CD4-positive, alpha-beta T cell treated with Interleukin-15 for 1 hour (primary cell): ENCODE results near the gene SETD2.

Experiments used
- DNase-seq: peaks from one replicate; pipeline ENCODE4 v3.0.0-alpha.2; 2020

Gene SETD2

DNA sequence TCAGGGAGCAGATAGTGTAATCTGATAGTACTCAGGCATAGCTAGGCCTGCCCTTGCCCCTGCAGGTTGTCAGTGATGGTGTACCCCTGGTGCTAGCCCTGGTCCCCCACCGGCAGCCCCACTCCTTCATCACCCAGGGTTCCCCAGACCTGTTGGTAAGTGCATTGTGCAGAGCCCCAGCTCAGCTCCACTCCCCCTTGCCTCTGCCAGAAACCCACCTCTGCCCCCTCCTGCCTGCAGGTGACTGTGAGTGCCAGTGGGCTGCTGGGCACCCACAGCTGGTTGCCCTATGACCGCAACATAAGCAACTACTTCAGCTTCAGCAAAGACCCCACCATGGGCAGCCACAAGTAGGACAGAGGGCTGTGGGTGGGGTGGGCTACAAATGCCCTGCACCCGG is 156.9 kb downstream of the SETD2 start:
- no peak for DNase-seq

DNA sequence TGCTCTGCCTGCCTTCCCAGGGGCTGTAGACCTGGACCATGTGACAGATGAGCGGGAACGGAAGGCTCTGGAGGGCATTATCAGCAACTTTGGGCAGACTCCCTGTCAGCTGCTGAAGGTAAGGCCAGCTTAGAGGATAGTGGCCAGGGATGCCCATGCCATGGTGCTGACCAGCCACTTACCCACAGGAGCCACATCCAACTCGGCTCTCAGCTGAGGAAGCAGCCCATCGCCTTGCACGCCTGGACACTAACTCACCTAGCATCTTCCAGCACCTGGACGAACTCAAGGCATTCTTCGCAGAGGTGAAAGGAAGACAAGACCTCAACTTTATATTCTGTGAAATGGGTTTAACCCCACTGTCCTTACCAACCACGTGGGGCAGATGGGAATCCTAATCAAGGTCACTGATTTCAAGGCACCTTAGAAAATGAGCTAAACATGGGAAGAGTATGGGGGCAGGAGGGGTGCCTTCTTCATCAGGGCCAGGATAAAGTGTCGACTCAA is 157.7 kb downstream of the SETD2 start:
- no peak for DNase-seq

DNA sequence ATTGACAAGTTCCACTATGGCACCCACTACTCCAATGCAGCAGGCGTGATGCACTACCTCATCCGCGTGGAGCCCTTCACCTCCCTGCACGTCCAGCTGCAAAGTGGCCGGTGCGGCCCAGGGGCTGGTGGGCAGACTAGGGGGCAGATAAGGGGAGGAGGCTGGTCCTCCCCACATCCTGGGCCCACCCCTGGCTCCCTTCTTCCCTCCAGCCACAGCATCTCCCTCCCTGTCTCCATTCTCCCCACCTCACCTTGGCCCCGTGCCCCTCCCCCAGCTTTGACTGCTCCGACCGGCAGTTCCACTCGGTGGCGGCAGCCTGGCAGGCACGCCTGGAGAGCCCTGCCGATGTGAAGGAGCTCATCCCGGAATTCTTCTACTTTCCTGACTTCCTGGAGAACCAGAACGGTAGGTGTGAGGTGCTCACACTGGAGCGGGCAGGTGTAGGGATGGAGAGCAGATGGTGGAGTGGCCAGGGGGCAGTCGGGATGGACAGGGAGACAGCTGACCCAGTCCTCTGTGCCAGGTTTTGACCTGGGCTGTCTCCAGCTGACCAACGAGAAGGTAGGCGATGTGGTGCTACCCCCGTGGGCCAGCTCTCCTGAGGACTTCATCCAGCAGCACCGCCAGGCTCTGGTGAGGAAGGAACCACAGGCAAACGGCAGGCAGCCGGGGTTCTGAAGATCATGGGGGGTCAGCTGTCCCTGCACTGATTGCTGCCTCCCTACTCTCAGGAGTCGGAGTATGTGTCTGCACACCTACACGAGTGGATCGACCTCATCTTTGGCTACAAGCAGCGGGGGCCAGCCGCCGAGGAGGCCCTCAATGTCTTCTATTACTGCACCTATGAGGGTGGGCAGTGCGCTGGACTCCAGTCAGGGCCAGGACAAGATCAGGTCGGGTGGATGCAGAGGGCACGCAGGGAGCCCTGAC is 158.4 kb downstream of the SETD2 start:
- DNase-seq: no peak

DNA sequence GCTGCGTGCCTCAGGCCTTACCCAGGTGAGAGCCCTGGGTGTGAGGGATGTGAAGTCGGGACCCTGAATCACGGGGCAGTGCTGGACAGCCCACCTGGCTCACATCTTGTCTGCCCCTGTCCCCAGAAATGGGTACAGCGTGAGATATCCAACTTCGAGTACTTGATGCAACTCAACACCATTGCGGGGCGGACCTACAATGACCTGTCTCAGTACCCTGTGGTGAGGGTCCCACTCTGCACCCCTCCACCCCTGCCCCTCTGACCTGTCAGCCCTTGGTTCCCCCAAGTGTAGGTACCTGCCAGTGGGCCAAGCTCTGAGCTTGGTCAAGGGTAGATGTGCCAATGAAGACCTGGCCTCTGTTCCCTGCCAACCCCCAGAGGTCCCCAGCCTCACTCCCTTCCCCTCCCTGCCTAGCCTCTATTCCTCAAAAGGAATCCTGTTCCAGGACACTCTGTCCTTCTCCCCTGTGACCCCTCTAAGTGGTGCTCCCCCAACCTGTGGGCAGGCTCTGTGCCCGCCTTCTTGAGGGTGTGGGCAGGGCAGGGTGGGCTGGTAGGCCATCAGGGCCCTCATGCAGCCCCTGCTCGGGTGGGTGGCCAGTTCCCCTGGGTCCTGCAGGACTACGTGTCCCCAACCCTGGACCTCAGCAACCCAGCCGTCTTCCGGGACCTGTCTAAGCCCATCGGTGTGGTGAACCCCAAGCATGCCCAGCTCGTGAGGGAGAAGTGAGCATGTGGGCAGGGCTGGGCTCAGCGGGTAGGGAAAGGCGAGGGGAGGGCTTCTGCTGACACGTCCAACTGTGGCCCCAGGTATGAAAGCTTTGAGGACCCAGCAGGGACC is 159.3 kb downstream of the SETD2 start:
- DNase-seq: no peak

DNA sequence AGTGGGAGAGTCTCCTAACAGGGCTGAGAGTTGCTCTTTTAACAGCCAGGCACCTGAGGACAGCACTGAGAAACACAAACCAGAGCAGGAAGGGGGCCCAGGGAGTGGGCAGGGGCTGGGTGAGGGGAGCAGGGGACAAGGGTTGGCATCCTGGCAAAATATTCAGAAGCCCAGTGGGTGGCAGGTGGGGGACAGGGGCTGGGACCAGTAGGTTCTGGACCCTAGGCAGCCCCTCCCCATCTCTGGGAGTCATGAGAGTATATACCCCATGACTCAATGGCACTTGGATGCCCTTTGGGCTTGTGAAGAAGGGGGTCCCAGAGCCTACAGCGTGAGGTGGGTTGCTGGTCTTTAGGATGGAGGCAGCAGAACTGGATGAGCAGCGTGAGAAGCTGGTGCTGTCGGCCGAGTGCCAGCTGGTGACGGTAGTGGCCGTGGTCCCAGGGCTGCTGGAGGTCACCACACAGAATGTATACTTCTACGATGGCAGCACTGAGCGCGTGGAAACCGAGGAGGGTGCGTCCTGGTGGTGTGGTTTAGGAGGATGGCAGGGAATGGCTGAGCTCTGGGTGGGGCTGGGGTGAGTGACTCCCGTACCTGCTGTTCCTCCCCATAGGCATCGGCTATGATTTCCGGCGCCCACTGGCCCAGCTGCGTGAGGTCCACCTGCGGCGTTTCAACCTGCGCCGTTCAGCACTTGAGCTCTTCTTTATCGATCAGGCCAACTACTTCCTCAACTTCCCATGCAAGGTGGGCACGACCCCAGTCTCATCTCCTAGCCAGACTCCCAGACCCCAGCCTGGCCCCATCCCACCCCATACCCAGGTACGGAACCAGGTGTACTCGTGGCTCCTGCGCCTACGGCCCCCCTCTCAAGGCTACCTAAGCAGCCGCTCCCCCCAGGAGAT is 160.2 kb downstream of the SETD2 start:
- no peak for DNase-seq

DNA sequence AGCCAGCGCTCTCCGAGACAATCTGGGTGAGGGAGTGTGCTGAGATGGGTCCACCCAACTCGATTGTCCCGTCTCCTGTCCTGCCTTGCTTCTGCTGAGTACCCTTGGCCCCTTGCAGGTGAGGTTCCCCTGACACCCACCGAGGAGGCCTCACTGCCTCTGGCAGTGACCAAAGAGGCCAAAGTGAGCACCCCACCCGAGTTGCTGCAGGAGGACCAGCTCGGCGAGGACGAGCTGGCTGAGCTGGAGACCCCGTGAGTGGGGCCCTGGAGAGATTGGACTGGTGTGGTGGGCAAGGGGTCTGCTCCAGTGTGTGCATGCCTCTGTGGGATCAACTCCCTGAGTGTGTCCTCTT is 160.9 kb downstream of the SETD2 start:
- no peak for DNase-seq

DNA sequence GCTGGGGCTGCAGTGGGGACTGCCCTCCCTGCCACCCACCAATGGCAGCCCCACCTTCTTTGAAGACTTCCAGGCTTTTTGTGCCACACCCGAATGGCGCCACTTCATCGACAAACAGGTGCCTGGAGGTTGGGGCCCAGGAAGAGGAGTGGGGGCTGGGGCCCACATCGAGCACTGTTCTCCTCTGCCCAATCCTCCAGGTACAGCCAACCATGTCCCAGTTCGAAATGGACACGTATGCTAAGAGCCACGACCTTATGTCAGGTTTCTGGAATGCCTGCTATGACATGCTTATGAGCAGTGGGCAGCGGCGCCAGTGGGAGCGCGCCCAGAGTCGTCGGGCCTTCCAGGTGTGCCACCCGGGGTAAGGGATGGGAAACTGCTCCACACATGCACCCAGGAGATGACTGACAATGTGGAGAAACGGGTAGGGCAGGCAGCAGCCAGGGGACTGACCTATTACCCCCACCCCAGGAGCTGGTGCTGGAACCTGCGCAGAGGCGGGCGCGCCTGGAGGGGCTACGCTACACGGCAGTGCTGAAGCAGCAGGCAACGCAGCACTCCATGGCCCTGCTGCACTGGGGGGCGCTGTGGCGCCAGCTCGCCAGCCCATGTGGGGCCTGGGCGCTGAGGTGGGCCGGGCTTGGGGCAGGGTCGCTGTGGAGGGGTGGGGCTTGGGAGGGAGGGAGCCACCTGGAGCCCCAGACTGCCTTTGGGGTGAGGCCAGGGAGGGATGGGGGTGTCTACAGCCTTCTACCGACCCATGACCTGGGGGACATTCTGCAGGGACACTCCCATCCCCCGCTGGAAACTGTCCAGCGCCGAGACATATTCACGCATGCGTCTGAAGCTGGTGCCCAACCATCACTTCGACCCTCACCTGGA is 161.5 kb downstream of the SETD2 start:
- no peak for DNase-seq

DNA sequence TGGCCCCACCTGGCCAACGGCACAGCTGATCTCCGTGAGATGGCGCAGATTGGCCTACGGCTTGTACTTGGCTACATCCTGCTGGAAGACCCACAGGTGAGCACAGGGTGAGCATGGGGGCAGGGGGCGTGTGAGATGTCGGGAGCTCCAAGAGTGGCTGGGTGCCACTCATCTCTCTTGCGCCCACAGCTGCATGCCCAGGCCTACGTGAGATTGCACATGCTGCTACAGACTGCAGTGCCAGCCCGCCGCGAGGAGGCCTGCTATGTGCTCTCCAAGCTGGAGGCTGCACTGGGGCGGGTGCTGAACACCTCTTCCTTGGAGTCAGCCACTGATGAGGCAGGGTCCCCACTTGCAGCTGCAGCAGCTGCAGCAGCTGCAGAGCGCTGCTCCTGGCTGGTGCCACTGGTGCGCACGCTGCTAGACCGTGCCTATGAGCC is 162.2 kb downstream of the SETD2 start:
- DNase-seq: no peak

DNA sequence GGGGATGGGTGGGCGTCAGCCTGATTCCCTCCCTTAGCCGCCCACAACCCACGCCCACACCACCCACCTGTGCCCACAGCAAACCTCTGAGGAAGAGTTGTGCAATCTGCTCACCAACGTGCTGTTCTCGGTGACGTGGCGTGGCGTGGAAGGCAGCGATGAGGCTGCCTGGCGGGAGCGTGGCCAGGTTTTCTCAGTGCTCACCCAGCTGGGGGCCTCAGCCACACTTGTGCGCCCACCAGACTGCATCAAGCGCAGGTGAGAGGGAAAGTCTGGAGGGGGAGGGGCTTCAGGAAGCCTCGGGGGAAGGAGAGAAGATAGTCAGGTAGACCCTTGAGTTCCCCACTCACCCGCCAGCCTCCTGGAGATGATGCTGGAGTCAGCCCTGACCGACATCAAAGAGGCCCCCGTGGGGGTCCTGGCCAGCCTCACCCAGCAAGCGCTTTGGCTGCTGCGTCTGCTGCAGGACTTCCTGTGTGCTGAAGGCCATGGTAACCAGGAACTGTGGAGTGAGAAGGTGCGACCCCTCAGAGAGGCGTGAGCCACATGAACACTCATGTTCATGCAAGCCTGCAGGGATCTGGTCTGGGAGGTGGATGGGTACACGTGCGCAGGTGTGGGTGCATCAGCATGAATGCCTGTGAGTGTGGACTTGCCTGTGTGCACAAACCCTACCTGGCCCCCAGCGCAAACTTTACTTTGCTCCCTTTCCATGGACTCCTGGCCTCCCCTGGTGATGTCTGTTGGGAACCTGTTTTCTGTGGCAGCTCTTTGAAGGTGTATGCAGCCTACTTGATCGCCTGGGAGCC is 162.8 kb downstream of the SETD2 start:
- DNase-seq: no peak

DNA sequence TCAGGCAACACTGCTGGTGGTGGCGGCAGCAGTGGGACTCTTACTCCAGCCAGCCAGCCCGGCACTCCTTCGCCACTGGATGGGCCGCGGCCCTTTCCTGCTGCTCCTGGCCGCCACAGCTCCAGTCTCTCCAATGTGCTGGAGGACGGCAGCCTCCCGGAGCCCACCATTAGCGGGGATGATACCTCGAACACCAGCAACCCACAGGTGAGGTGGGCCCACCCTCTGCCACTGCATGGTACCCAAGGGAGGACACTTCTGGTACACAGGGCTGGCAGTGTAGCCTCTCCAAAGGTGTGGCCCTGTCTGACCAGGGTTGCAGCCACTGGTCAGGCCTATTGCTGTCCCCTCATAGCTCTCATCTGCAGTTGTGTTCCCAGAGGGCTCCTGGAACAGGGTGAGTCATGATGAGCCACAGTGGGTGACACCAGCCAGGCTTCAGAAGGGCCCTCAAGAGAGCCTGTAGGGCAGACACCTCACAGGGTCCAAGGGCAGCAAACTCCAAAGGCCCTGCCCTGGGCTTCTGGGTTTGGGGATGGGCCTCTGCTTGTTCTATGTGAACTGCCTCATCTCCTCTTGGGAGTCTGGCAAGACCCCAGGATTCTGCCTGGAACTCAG is 163.6 kb downstream of the SETD2 start:
- DNase-seq: no peak

DNA sequence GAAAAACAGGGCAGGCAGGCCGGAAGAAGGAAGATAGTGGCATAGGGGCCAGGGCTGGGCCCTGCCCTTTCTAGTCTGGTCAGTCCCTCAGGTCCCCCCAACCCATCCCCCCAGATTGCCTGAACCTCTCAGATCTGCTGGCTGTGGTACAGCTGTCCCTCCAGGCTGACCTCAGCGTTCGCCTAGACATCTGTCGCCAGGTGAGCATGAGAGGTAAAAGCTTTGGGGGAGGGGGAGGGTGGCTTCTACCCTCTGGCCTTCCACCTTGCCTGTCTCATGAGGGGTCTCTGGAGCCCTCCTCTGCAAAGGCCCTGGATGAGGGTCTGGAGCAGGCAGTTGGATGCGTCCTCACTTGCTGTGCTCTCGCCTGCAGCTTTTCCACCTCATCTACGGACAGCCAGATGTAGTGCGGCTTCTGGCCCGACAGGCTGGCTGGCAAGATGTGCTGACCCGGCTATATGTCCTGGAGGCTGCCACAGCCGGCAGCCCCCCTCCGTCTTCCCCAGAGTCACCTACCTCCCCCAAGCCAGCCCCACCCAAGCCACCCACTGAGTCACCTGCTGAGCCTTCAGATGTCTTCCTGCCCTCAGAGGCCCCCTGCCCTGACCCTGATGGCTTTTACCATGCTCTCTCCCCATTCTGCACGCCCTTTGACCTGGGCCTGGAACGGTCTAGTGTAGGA is 164.3 kb downstream of the SETD2 start:
- DNase-seq: no peak

DNA sequence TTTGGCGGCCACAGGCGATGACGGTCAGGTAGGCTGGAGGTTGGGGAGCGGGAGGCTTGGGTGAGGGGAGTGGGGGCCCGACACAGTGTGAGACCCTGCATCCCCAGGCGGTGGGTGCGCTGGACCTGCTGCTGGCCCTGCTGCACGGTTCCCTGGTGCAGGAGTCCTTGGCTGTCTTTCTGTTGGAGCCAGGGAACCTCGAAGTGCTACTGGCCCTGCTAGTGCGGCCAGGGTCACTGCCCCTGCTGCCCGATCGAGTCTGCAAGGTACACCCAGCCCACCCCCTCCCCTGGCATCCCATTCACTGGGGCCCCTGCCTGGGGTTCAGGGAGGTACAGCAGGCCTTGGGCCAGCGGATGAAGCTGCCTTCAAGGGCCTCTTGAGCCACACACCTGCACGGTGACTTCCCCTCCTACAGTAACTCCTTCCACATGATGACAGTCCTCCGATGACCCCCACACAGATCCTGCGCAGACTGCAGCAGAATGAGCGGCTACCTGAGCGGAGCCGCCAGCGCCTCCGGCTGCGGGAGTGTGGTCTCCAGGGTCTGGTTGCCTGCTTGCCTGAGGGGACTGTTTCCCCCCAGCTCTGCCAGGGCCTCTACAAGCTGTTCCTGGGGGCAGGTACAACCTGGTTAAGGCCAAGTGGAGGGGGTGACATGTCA is 164.9 kb downstream of the SETD2 start:
- DNase-seq: no peak

DNA sequence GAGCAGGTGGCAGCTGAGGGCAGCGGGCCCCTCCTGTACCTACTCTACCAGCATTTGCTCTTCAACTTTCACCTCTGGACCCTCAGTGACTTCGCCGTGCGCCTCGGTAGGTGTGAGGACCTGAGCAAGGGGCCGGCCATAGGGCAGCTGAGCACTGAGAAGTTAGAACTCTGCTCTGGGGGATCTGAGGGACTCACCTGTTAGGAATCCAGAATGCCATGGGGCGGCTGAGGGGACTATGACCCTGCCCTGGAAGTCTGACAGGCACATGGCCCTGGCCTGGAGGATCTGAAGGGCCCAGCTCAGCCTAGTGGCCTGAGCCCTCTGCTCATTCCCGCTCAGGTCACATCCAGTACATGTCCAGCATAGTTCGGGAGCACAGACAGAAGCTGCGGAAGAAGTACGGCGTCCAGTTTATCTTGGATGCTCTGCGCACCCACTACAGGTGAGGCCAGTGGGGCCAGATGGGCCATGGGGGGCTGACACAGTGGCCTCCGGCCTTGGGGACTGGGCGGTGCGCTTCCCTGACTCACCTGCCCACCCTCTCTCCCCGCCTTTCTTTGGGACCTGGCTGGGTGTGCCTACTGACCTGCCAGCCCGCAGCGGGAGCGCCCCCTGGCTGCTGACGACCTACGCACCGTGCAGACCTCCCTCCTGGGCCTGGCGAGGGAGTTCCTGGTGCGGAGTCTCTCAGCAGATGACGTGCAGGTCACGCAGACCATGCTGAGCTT is 165.6 kb downstream of the SETD2 start:
- peak; percentile 75 for DNase-seq

DNA sequence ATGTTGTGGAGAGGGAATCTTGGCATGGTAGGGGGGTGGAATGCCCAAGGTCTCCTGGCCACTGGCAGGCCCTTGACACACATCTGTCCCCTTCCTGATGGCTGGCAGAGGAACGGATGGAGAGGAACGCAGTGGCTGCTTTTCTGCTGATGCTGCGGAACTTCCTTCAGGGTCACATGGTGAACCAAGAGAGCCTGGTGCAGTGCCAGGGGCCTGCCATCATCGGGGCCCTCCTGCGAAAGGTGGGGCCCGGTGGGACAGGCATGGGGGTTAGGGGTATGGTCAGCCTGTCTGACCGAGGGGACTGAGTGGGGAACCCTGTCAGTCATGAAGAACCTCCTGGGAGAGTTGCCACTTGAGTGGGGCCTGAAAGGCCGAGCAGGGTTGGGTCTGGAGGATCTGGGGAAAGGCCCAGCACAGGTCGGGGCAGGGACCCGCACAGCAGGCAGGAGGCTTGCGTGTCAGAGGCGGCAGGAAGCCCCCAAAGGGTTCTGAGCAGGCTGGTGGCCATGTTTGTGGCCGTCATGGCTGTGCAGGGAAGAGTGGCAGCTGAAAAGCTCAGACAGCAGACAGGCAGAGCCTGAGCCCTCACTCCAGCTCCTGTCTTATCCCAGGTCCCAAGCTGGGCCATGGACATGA is 166.3 kb downstream of the SETD2 start:
- no peak for DNase-seq

DNA sequence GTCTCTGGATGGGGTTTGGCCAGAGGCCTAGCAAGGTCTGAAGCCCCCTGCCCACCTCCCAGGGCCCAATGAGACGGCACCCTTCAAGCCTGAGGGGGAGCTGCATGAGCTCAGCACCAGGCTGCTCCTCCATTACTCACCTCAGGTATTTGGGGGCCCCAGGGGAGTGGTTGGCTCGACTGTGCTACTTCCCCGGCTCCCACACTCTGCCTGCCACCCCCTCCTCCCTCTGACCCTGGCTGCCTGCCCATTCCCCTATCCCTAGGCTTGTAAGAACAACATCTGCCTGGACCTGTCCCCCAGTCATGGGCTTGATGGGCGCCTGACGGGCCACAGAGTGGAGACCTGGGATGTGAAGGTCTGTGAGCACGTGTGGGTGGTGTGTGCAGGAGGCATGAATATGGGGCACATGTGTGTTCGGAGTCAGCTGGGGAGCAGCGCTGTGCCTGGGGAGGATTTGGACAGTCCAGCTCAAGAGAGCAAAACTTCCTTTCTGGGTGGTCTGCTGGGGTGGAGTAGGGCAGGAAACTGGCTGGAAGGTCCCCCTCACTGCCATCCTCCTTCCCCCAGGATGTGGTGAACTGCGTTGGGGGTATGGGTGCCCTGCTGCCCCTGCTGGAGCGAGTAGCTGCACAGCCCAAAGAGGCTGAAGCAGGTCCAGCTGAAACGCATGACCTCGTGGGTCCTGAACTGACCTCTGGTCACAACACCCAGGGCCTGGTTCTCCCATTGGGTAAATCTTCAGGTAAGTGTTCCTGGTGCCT is 167.0 kb downstream of the SETD2 start:
- DNase-seq: no peak

DNA sequence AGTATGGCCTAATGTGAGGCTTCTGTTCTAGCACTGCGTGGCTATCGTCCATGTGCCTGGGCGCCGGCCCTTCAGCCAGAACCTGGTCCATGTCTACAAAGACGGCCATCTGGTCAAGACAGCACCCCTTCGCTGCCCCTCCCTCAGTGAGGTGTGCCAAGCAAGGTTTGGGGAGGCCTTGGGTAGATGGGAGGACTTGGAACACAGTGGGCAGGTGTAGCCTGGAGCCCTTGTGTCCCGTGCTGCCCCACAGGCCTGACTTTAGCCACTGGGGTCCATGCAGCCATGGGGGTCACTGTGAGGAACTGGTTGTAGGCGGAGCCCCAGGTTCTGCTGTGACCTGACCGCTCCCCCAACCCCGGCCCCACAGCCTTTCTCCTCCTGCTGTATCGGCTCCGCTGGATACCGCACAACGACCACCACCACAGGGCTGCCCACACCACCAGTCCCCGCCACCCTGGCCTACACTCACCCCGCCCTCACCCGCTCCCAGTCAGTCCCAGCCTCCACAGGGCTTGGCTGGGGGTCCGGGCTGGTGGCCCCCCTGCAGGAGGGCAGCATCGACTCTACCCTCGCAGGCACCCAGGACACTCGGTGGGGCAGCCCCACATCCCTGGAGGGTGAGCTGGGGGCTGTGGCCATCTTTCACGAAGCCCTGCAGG is 167.9 kb downstream of the SETD2 start:
- no peak for DNase-seq
